OCI-LY1 (cell line): ENCODE measurements around the gene RDH13.
A peak's percentile ranks its signal among the peaks of the same experiment; 100 is the strongest.

Source experiments
- H2AFZ ChIP-seq: fragments of 200-600 bp; sonication (generic), shearing (Covaris generic); 2 replicates; pipeline ENCODE4 v1.6.0; 2014; ENCODE audit warnings: antibody characterized with exemption, mild to moderate bottlenecking, low read length
- H3F3A ChIP-seq: fragments of 200-600 bp; sonication (generic), shearing (Covaris generic); 2 replicates; pipeline ENCODE4 v1.6.0; 2014; ENCODE audit warnings: mild to moderate bottlenecking, antibody characterized with exemption, low read length, moderate library complexity; ENCODE audit not compliant: insufficient read depth
- H3K27ac ChIP-seq: fragments of 200-600 bp; sonication (generic); 2 replicates; pipeline ENCODE4 v1.5.1; 2014; ENCODE audit warnings: low read length, mixed run types, mild to moderate bottlenecking, low read depth; ENCODE audit not compliant: poor library complexity, severe bottlenecking
- H3K27me3 ChIP-seq: fragments of 200-600 bp; sonication (generic); 2 replicates; pipeline ENCODE4 v1.6.0; 2014; ENCODE audit warnings: antibody characterized with exemption, mild to moderate bottlenecking, low read length, moderate library complexity; ENCODE audit not compliant: insufficient read depth
- H3K36me3 ChIP-seq: fragments of 200-600 bp; sonication (generic); 2 replicates; pipeline ENCODE4 v1.6.1; 2014; ENCODE audit warnings: mild to moderate bottlenecking, antibody characterized with exemption, low read length, moderate library complexity, mixed read lengths; ENCODE audit not compliant: insufficient read depth
- H3K4me1 ChIP-seq: fragments of 200-600 bp; sonication (generic); 2 replicates; pipeline ENCODE4 v1.5.1; 2014; ENCODE audit warnings: mild to moderate bottlenecking, low read length, moderate library complexity; ENCODE audit not compliant: insufficient read depth, severe bottlenecking
- H3K4me2 ChIP-seq: fragments of 200-600 bp; sonication (generic), shearing (Covaris generic); 2 replicates; pipeline ENCODE4 v1.6.1; 2014; ENCODE audit warnings: low read length
- H3K4me3 ChIP-seq: fragments of 200-600 bp; sonication (generic); 2 replicates; pipeline ENCODE4 v1.5.1; 2014; ENCODE audit warnings: low read length, low read depth, mild to moderate bottlenecking, mixed read lengths; ENCODE audit not compliant: poor library complexity, severe bottlenecking
- H3K79me2 ChIP-seq: fragments of 200-600 bp; shearing (Covaris generic); 2 replicates; pipeline ENCODE4 v1.6.1; 2016; ENCODE audit warnings: mixed run types, low read length, mixed read lengths; ENCODE audit not compliant: insufficient read depth
- H3K9ac ChIP-seq: fragments of 200-600 bp; sonication (generic), shearing (Covaris generic); 2 replicates; pipeline ENCODE4 v1.6.1; 2014; ENCODE audit warnings: mild to moderate bottlenecking, low read length, mixed read lengths
- H3K9me2 ChIP-seq: fragments of 200-600 bp; sonication (generic), shearing (Covaris generic); 2 replicates; pipeline ENCODE4 v1.6.1; 2014; ENCODE audit warnings: low read depth, mild to moderate bottlenecking, low read length, mixed read lengths
- H3K9me3 ChIP-seq: fragments of 200-600 bp; shearing (Covaris generic); 2 replicates; pipeline ENCODE4 v1.6.1; 2014; ENCODE audit warnings: low read length, mixed read lengths
- H4K20me1 ChIP-seq: fragments of 200-600 bp; sonication (generic), shearing (Covaris generic); 2 replicates; pipeline ENCODE4 v1.6.0; 2016; ENCODE audit warnings: mild to moderate bottlenecking, low read length; ENCODE audit not compliant: insufficient read depth
- CTCF ChIP-seq: fragments of 200-600 bp; sonication (generic), shearing (Covaris generic); IDR thresholded peaks from 2 replicates; pipeline ENCODE4 v1.5.1; 2017; ENCODE audit warnings: mild to moderate bottlenecking, antibody characterized with exemption, low read length, moderate library complexity, mixed read lengths
- EZH2 ChIP-seq: fragments of 200-600 bp; sonication (generic), shearing (Covaris generic); IDR thresholded peaks from 2 replicates; pipeline ENCODE4 v1.8.0; 2017; ENCODE audit warnings: borderline replicate concordance, mixed run types, mild to moderate bottlenecking, antibody characterized with exemption, low read length, moderate library complexity, mixed read lengths

Gene RDH13

DNA sequence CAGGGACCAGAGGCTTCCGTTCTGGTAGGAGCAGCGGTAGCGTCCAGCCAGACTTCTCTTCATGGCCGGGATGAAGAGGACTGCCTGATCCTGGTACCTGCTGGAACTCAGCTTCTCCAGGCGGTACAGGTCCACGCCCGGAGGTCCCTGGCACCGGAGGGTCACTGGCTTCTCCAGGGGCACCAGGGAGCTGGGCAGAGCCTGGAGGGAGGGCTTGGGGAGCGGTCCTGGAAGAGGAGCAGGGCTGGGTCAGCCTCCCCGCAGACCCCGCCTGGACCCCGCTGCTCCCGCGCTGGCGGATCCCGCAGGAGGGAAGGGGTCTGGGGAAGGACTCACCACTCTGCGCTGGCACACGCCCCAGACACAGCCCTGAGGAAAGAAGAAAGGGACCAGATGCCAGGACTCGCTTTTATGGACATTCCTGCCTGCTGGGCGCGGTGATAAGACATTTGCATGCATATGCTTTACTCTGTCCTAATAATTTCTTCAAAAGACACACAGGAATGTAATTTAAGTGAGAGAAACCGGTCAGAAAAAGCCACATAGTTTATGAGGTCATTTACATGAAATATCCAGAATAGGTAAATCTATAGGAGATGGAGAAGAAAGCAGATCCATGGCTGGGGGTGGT lies 30.7 kb downstream of the RDH13 start:
- no peak for TF ChIP-seq EZH2
- no peak for TF ChIP-seq CTCF
- Histone ChIP-seq H3F3A (no peaks in the 10 kb centered on the region; the same call in 1 of the 2 replicates), H3K9ac (no peak overlapping the region), H4K20me1 (no peaks in the 10 kb centered on the region), H3K79me2 (0 out of 2 replicates have a peak, but pooled peaks cover 4% of the 10 kb centered on the region), H3K27me3 (no peaks in the 10 kb centered on the region), H3K4me1 (peaks cover 17% of the 10 kb centered on the region), H3K4me2 (no peak overlapping the region), H2AFZ (no peak overlapping the region), H3K4me3 (no peak overlapping the region), H3K36me3 (no peaks in the 10 kb centered on the region; the same call in 1 of the 2 replicates), H3K27ac (no peak overlapping the region), H3K9me3 (peaks cover 3% of the 10 kb centered on the region; the same call in 1 of the 2 replicates), H3K9me2 (no peaks in the 10 kb centered on the region)

DNA sequence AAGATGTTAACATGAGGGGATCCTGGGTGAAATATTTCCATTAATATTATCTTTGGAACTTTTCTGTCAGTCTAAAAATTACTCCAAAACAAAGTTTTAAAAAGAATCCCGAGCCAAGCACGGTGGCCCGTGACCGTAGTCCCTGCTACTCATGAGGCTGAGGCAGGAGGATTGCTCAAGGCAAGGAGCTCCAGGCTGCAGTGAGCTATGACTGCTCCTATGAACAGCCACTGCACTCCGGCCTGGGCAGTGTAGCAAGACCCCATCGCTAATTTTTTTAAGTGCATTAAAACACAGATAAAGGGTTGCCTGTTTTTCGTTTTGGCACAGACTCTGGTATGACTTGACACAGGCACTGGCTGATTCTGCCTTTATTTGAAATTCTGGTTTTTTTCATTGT lies 31.8 kb downstream of the RDH13 start:
- no peak overlapping the region for H3K9ac ChIP-seq
- H3K4me1 ChIP-seq: peaks cover 23% of the 10 kb centered on the region
- H3K79me2 ChIP-seq: 0 out of 2 replicates have a peak, but pooled peaks cover 4% of the 10 kb centered on the region
- no peak overlapping the region for H3K4me2 ChIP-seq
- no peaks in the 10 kb centered on the region; the same call in none of the 2 replicates for H3F3A ChIP-seq
- H4K20me1 ChIP-seq: no peaks in the 10 kb centered on the region
- no peaks in the 10 kb centered on the region; the same call in 1 of the 2 replicates for H3K36me3 ChIP-seq
- no peak overlapping the region for H3K4me3 ChIP-seq
- TF ChIP-seq EZH2: no peak
- no peak for TF ChIP-seq CTCF
- no peaks in the 10 kb centered on the region for H3K9me2 ChIP-seq
- H2AFZ ChIP-seq: no peak overlapping the region
- H3K9me3 ChIP-seq: peaks cover 3% of the 10 kb centered on the region; the same call in 1 of the 2 replicates
- H3K27ac ChIP-seq: no peak overlapping the region
- no peaks in the 10 kb centered on the region for H3K27me3 ChIP-seq

GRCh38 chr19:55028757-55029156 lies 34.2 kb downstream of the RDH13 start:
- Histone ChIP-seq H3K27me3 (no peaks in the 10 kb centered on the region), H3K4me1 (peaks cover 25% of the 10 kb centered on the region), H2AFZ (no peak overlapping the region), H3K9me2 (no peaks in the 10 kb centered on the region), H3K4me2 (no peak overlapping the region), H4K20me1 (no peaks in the 10 kb centered on the region), H3K27ac (peak overlapping the region; percentile 62), H3K9me3 (peaks cover 7% of the 10 kb centered on the region; the same call in 1 of the 2 replicates), H3K79me2 (0 out of 2 replicates have a peak, but pooled peaks cover 4% of the 10 kb centered on the region), H3K9ac (no peak overlapping the region), H3K4me3 (no peak overlapping the region), H3F3A (no peaks in the 10 kb centered on the region; the same call in 1 of the 2 replicates), H3K36me3 (peaks cover 11% of the 10 kb centered on the region)
- TF ChIP-seq EZH2: no peak
- no peak for TF ChIP-seq CTCF
